GM12875 (cell line): ENCODE data around the gene LRCH3.
"Not testable (repeated sequence)": the region's sequence is repeated elsewhere in the genome, so short reads cannot be mapped to it uniquely, and the experiment has no call there.

ENCODE experiments used
- H3K4me3 ChIP-seq: one replicate; pipeline ENCODE4 v1.5.1; 2011; ENCODE audit warnings: low read depth, low read length, control low read depth
- TF ChIP-seq, protein P1 (sequence below): IDR thresholded peaks from 2 replicates; pipeline ENCODE4 v1.5.1; 2011; ENCODE audit warnings: low read depth, mild to moderate bottlenecking, control low read depth, inconsistent platforms, low read length, moderate library complexity, borderline replicate concordance; ENCODE audit not compliant: insufficient read depth

Gene LRCH3

DNA sequence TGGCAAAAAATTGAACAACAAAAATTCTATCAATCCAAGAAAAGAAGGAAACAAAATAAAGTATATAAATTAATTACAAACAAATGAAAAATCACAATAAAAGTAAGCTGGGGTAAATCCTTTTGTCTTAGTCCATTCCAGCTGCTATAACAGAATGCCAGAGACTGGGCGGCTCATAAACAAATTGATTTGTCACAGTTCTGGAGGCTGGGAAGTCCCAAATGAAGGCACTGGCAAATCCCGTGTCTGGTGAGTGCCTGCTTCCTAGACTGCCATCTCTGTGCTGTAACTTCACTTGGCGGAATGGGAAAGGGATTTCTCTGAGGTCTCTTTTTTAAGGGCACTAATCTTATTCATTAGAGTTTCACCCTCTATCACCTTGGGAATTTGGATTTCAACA is 105.4 kb downstream of the LRCH3 start:
- no peak overlapping the region for H3K4me3 ChIP-seq
- TF ChIP-seq, protein P1, sequence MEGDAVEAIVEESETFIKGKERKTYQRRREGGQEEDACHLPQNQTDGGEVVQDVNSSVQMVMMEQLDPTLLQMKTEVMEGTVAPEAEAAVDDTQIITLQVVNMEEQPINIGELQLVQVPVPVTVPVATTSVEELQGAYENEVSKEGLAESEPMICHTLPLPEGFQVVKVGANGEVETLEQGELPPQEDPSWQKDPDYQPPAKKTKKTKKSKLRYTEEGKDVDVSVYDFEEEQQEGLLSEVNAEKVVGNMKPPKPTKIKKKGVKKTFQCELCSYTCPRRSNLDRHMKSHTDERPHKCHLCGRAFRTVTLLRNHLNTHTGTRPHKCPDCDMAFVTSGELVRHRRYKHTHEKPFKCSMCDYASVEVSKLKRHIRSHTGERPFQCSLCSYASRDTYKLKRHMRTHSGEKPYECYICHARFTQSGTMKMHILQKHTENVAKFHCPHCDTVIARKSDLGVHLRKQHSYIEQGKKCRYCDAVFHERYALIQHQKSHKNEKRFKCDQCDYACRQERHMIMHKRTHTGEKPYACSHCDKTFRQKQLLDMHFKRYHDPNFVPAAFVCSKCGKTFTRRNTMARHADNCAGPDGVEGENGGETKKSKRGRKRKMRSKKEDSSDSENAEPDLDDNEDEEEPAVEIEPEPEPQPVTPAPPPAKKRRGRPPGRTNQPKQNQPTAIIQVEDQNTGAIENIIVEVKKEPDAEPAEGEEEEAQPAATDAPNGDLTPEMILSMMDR = no peak

DNA sequence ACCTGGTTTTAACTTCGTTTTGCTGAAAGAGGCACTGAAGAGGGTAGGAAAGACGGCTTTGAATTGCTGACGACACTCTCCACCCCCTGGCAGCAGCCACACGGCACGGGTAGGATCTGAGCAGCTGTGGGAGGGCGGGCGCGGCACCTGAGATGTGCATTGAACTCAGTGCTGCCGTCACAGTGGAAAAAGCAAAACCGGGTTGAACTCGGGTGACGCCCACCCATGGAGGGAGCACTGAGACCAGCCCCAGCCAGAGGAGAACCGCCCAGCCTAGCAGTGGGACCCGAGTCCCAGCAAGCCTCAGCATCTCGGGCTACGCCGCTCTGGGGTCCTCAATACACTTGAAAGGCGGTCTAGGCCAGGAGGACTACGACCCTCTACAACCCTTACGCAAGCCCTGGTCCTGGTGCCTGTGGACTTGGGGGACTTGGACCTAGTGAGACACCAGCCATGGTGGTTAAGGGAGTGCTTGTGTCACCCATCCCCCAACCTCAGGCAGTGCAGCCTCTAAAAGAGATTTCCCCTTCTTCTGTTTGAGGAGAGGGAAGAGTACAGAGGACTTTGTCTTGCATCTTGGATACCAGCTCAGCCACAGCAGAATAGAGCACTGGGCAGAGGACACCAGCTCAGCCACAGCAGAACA is 108.9 kb downstream of the LRCH3 start:
- no peak overlapping the region for H3K4me3 ChIP-seq
- TF ChIP-seq, protein P1 = no peak

DNA sequence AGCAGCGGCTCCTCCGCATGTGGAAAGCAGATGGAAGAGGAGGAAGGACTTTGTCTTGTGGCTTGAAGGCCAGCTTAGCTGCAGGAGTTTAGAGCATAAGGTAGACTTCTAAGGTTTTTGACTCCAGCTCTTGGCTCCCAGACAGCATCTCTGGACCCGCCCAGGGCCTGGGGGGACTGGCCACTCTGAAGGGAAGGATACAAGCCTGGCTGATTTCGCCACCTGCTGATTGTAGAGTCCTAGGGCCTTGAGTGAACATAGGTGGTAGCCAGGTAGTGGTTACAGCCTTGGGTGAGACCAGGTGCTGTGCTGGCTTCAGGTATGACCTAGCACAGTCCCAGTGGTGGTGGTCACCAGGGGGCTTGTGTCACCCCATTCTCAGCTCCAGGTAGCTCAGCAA is 110.6 kb downstream of the LRCH3 start:
- no peak overlapping the region for H3K4me3 ChIP-seq
- TF ChIP-seq, protein P1 = no peak

DNA sequence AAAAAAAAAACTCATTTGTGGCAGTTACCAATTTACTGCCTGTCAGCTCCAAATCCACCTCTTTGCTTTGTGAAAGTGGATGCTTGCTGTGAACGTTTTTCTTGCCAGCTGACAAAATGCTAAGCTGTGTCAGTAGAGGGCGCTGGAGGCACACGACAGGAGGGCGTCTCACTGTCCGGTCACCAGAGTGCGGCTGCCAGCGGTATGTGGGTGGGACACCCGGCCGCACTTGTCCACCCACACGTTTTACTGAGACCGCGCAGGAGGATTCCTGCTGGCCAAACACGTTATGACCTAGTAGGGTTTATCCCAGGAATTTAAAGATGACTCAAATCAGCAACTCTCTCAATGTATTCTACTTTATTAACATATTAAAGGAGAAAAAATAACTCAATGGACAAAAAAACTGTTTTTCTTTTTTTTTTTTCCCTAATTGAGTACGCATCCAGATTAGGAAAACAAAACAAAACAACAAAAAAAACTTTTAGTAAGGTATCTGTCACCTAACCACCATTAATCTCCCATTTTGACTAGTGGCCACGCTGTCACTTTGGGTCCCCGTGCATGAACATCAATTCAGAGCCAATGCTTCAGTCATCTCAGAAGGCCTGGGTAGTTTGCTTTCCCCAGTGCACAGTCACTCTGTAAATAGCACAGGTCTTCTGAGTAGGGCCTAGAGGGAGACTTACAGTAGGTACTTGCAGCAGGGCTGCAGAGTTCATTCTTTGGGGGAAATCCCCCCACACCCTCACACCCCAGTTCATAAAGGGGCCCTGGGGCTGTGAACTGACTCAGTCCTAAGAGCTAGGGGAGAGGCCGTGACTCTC is 115.2 kb downstream of the LRCH3 start:
- H3K4me3 ChIP-seq = no peak overlapping the region
- TF ChIP-seq, protein P1 = peak; percentile 84

DNA sequence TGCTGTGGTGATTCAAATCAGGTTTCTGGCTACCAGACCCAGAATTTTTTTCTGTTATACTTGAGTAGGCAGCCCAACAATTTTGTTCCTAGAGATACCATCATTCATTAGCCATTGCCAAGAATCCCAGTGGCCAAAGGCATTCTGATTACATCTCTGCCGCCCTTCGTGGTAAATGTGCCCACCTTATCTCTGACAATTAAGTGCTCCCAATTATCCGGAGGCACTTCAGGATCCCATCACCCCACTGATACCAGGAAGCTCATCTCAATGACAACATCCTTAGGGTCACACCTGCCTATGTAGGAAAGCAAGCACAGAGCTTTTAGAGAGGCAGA is 115.8 kb downstream of the LRCH3 start:
- H3K4me3 ChIP-seq = no peak overlapping the region
- TF ChIP-seq, protein P1 = no peak

DNA sequence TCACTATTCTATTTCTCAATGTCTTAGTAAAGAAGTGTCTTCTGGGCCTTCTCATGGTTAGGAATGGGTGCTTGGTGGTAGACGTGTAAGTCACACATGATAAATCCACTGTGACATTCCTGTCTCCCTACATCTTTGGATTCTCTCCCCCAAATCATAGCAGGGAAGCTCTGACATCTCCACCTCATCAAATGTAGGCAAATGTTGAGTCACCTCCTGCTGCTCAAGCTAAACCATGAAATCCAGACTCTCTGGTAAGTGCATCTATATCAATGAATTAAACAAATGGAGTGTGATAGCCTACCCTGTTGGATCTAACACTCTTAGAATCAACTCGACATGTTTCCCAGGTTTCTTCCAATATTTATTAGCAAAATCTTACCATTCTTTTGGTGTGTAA is 116.1 kb downstream of the LRCH3 start:
- no peak overlapping the region for H3K4me3 ChIP-seq
- TF ChIP-seq, protein P1 = no peak

DNA sequence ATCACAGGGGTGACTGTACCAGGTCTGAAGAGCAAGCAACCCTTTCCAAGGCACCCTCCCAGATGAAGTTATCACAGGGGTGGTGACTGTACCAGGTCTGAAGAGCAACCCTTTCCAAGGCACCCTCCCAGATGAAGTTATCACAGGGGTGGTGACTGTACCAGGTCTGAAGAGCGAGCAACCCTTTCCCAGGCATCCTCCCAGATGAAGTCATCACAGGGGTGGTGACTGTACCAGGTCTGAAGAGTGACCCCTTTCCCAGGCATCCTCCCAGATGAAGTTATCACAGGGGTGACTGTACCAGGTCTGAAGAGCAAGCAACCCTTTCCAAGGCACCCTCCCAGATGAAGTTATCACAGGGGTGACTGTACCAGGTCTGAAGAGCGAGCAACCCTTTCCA is 117.5 kb downstream of the LRCH3 start:
- H3K4me3 ChIP-seq = not testable (repeated sequence)
